Peyer's patch (tissue), 4 donors: ENCODE results near the gene WDHD1.

Experiments used
- CTCF ChIP-seq, 6 experiments: fragments of 450-650 bp in 4 of 6; fragments of 200-600 bp in 2 of 6; sonication (generic) in 1 of 6; IDR thresholded peaks; one replicate each; pipeline ENCODE4 v1.5.1; 2017 to 2019; ENCODE audit warnings: antibody characterized with exemption in 6 of 6, mild to moderate bottlenecking in 3 of 6, moderate library complexity in 1 of 6
- POLR2A ChIP-seq, 2 donors: fragments of 450-650 bp; IDR thresholded peaks; one replicate each; pipeline ENCODE4 v1.5.1; 2017; ENCODE audit warnings: antibody characterized with exemption in 2 of 2, mild to moderate bottlenecking in 2 of 2, moderate library complexity in 2 of 2

- TF ChIP-seq CTCF (IDR thresholded peaks at IDR 0.05) (no peak), POLR2A (IDR thresholded peaks at IDR 0.05) (no peak)
Observed at GRCh38 chr14:55074662-55075061, 47.8 kb upstream of the WDHD1 start.
